Measurements from ENCODE around the gene MBL2. TPM values are rescaled to one million over a fixed set of nuclear protein-coding genes. Genes with fewer than 3 reads are reported as not detected.

MBL2 gene
- total and polyA plus RNA-seq, 10 of the 15 experiments (the other 5 are each of a cell fraction or from before 2014, with no cell fraction given): not detected

DNA sequence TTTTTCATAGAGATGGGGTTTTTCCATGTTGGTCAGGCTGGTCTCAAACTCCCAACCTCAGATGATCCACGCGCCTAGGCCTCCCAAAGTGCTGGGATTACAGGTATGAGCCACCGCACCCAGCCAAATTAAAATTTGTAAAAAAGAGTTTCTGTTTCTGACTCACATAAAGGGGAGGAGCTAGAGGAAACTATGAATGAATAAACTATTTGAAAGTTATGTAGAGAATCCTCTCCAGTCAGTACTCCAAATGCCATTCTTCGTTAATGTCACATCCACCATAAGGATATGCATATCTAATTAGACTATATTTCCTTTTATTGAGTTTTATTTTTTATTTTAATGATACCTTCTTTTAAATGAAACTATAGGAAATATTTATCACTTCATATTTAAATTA, 52.6 kb downstream of the MBL2 start:
- Histone ChIP-seq H3K4me3 (no peak overlapping the region), H3K9ac (ENCODE audit: control insufficient read depth, insufficient read depth, low read length) (no peak overlapping the region), H3K36me3 (ENCODE audit: control insufficient read depth in 2 of 2, insufficient read depth in 2 of 2, low read length in 1 of 2) (no peaks in the 10 kb centered on the region), H3K4me1 (ENCODE audit: control insufficient read depth, insufficient read depth, low read length) (no peaks in the 10 kb centered on the region), H3K27ac (ENCODE audit: control insufficient read depth, insufficient read depth) (no peak overlapping the region), H3K4me2 (ENCODE audit: control insufficient read depth, insufficient read depth) (no peak overlapping the region), H3K79me2 (ENCODE audit: control insufficient read depth, insufficient read depth, low read length) (no peaks in the 10 kb centered on the region), H2AFZ (ENCODE audit: control insufficient read depth, low read depth, low read length) (no peak overlapping the region), H3K27me3 (replicated peaks in 1 of 2; ENCODE audit: control insufficient read depth in 2 of 2, insufficient read depth in 2 of 2, low read length in 1 of 2) (no peaks in the 10 kb centered on the region), H4K20me1 (ENCODE audit: control insufficient read depth, insufficient read depth) (no peaks in the 10 kb centered on the region), H3K9me3 (replicated peaks; ENCODE audit: control insufficient read depth, insufficient read depth, low read length) (no peaks in the 10 kb centered on the region)
- FAIRE-seq: no peak
- ATAC-seq: no peak
- DNase-seq (ENCODE audit: low read depth, low spot score): no peak
- TF ChIP-seq CHD2 (IDR thresholded peaks at IDR 0.05; ENCODE audit: borderline replicate concordance, low read depth, low read length) (no peak), E4F1 (IDR thresholded peaks at IDR 0.05; ENCODE audit: borderline replicate concordance, partially characterized antibody) (no peak)
- TF ChIP-seq, protein P1, sequence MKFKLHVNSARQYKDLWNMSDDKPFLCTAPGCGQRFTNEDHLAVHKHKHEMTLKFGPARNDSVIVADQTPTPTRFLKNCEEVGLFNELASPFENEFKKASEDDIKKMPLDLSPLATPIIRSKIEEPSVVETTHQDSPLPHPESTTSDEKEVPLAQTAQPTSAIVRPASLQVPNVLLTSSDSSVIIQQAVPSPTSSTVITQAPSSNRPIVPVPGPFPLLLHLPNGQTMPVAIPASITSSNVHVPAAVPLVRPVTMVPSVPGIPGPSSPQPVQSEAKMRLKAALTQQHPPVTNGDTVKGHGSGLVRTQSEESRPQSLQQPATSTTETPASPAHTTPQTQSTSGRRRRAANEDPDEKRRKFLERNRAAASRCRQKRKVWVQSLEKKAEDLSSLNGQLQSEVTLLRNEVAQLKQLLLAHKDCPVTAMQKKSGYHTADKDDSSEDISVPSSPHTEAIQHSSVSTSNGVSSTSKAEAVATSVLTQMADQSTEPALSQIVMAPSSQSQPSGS (IDR thresholded peaks at IDR 0.05; ENCODE audit: low read length): no peak
- TF ChIP-seq, protein P2, sequence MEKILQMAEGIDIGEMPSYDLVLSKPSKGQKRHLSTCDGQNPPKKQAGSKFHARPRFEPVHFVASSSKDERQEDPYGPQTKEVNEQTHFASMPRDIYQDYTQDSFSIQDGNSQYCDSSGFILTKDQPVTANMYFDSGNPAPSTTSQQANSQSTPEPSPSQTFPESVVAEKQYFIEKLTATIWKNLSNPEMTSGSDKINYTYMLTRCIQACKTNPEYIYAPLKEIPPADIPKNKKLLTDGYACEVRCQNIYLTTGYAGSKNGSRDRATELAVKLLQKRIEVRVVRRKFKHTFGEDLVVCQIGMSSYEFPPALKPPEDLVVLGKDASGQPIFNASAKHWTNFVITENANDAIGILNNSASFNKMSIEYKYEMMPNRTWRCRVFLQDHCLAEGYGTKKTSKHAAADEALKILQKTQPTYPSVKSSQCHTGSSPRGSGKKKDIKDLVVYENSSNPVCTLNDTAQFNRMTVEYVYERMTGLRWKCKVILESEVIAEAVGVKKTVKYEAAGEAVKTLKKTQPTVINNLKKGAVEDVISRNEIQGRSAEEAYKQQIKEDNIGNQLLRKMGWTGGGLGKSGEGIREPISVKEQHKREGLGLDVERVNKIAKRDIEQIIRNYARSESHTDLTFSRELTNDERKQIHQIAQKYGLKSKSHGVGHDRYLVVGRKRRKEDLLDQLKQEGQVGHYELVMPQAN (conservative IDR thresholded peaks at IDR 0.05): no peak
- BruUV-seq (replicated peaks): no TSS peak
- ChIA-PET CTCF (no interaction called here), POLR2A (no interaction called here), SMC1A (ENCODE audit: uncharacterized antibody, unreplicated experiment) (no interaction called here), RAD21 (ENCODE audit: unreplicated experiment) (no interaction called here)
- in situ Hi-C loops (cut with MboI): loop anchor here (5.0 kb wide), 1 partner anchor 63 kb away; no protein-coding TSS in a partner anchor
- WGBS (ENCODE audit: insufficient coverage, insufficient replicate concordance, low lambda C conversion rate, missing lambda C conversion rate): 58% methylated on average over 4 of the region's 4 CpGs
- intact Hi-C loops (cut with micrococcal nuclease; ENCODE audit: unreplicated experiment): no loop called here

Measured in GM12878 (cell line).